GM19240 (cell line): ENCODE measurements around the gene KCTD10.
"Not testable (repeated sequence)": the region's sequence is repeated elsewhere in the genome, so short reads cannot be mapped to it uniquely, and the experiment has no call there.

Source experiments
- DNase-seq: peaks from one replicate; pipeline ENCODE4 v3.0.0; 2011; ENCODE audit warnings: low spot score; ENCODE audit not compliant: insufficient read length

Gene KCTD10

DNA sequence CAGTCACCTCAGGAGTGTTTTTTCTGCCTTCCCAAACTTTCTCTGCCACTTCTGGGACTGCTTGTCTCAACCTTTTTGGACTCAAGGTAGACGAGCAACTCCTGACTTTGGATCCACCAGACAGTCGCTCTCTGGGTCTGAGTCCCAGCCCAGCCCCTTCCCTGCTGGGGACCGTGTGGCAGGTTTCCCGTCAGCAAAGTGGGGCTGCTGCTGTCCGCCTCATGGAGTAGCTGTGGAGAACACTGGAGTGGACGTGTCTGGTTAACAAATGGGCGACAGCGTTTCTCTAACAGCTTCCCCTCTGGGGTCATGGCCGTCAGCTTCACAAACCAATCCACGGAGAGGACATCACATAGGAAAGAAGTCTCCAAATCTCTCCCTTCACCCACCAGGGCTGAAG is 54.8 kb downstream of the KCTD10 start:
- DNase-seq = no peak

- DNase-seq = no peak
Observed at GRCh38 chr12:109421355-109422087, 55.6 kb downstream of the KCTD10 start.

DNA sequence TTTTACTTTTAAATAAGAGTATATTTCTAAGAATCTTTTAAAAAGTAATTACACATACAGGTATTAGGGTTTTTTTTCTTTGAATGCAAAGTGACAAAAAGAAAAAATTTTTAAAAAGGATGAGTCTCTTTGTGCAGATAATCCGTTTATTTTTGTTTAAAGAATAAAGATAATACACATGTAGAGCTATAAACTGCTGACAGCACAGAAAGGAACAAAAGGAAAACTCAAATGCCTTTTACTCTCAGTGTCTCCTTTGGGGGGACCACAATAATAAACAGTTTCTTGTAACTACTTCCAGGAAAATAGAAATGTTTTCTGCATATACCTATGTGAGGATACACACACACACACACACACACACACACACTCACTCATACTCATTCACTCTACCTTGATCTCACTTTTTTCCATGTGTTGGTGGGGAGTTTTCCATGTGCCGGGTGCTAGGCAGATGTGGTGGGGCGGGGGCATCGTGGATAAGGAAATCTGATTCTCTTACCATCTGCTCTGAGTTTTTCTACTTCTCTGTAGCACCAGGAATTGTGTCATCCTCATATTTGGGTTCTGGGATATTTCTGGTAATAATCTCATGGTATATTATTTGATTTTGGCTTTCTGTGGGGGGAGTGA is 58.1 kb downstream of the KCTD10 start:
- no peak for DNase-seq

- DNase-seq = not testable (repeated sequence)
Observed at GRCh38 chr12:109406147-109406546, 71.0 kb downstream of the KCTD10 start.

DNA sequence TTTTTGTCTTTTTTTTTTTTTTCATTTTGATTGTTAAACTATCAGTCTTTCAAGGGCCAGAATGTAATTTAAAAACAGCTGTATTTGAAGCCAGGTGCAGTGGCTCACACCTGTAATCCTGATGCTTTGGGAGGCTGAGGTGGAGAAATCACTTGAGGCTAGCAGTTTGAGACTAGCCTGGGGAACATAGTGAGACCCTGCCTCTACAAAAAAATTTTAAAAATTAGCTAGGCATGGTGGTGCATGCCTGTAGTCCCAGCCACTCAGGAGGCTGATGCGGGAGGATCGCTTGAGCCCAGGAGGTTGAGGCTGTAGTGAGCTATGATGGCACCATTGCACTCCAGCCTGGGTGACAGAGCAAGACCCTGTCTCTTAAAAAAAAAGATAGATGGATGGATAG is 72.3 kb downstream of the KCTD10 start:
- not testable (repeated sequence) for DNase-seq
